ENCODE results near the gene ZNF559.
"Not testable (repeated sequence)": the region's sequence is repeated elsewhere in the genome, so short reads cannot be mapped to it uniquely, and the experiment has no call there.

Gene ZNF559

GRCh38 chr19:9323919-9324583 is at the start of gene ZNF559:
TSS of gene ZNF559 (plus strand) at chr19:9324179. CDS start at chr19:9338550, 14,371 bp downstream.
- peak; percentile 92 for FAIRE-seq

- FAIRE-seq, result not testable (repeated sequence)
Observed at GRCh38 chr19:9283485-9283884, 40.5 kb upstream of the ZNF559 start.

DNA sequence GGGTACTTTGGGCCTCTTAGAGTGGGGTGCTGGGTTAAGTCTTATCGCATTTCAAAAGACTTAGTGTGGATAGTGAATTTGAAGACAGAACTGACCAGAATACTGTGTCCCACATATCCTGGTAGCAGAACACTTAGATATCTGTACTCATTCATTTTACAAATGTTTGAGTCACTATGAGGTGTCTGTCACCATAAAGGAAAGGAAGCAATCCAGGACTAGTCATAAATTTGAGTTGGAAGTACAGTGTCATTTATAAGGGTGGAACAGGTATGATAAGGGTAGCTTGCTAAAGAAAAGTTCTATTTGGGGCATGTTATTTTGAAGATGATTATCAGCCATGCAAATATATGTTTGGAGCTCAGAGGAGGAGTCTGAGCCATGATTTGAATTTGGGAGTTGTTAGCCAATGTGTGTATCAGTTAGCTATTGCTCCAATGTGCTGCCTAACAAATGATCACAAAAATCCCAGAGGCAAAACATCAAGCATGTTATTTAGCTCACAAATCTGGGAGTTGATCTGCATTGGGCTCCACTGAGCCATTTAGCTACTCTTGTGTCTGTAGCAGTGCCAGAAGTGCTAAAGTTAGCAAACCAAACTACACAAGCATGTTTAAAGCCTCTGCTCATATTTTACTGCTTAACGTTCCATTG is 34.6 kb upstream of the ZNF559 start:
- FAIRE-seq, result no peak

- no peak for FAIRE-seq
Observed at GRCh38 chr19:9295411-9295849, 28.5 kb upstream of the ZNF559 start.

- FAIRE-seq, result no peak
Observed at GRCh38 chr19:9296336-9296735, 27.6 kb upstream of the ZNF559 start.

DNA sequence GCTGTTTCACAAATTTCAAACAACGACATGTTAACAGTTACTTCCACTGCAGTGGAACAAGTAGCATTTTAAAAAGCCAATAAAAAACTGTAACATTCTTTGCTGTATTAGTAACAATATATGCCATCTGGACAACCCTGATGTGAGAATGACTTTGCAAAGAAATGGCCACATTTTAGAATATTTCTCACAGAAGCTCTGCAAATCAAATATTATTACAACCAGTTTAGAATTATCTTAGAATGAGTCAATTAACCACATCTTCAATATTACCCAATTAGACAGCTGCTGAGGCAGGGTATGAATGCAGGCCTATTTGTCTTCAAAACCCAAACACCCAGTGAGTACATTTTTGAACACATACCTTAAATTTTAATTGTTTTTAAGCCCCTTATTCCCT is 17.5 kb upstream of the ZNF559 start:
- no peak for FAIRE-seq

DNA sequence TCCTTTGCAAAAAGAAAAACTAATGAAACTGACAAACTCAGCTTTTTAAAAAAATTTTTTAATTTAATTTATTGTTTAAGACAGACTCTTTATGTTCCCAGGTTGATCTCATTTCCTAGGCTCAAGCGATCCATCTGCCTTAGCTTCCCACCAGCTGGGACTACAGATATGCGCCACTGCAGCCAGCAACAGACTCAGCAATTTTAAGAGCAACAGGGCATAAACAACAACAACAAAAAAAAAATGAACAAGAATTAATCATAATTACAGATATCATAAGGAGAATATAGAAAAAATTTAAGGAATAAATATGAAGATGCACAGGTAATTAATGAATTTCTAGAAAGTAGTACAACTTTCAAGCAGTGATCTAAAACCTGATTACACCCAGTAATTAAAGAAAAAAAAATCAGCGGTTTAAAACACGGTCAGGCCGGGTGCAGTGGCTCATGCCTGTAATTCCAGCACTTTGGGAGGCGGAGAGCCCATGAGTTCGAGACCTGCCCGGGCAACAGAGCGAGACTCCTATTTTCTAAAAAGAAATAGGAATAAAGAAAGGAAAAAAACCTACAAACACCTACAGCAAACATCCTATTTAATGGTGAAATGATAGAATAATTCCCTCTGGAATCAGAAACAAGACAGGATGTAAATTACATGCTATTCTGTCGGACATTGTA is 15.7 kb upstream of the ZNF559 start:
- no peak for FAIRE-seq

- FAIRE-seq, result no peak
Observed at GRCh38 chr19:9309139-9309973, 14.6 kb upstream of the ZNF559 start, which contains the start of gene ZNF699. TSS of gene ZNF699 (minus strand) at chr19:9309838. CDS start at chr19:9305119, 4,719 bp downstream.

DNA sequence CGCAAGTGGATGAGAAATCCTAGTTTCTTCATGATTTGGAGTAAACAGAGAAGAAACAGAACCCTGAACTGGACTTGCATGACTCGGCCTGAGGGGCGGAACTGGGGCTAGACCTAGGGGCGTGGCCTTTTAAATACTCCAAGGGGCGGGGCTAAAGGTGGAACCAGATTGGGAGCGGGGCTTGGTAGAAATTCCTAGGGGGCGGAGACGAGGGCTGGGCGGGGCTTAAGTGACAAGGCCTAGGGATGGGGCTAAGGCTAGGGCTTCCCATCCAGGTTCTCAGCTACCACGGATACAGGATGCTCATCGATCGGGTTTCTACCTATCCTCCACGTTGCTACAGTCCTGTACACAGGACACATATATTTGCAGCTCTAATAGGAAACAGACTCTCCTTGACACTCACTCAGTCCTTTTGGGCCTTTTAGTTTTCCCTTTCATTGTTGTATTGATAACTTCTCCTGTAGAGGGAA is 14.0 kb upstream of the ZNF559 start:
- no peak for FAIRE-seq

DNA sequence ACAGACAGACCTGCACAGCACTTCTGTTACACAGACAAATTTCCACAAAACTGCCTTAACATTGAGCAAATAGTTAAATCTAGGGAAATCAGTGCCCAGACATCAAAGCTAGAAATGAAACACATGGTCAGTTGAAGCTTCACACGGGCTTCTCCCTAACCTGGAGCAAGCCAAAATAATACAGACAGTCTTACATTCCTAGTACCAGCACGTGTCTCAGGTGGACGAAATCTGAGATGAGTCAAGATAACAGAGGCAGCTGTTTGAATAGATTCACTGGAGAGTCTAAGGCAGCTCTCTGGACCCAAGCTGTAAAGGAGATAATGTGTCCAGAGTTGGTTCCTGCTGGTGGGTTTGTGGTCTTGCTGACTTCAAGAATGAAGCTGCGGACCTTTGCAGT is 10.2 kb upstream of the ZNF559 start:
- no peak for FAIRE-seq

- FAIRE-seq, result no peak
Observed at GRCh38 chr19:9321338-9321737, 2.6 kb upstream of the ZNF559 start.

- FAIRE-seq, result not testable (repeated sequence)
Observed at GRCh38 chr19:9321756-9322155, 2.2 kb upstream of the ZNF559 start.

DNA sequence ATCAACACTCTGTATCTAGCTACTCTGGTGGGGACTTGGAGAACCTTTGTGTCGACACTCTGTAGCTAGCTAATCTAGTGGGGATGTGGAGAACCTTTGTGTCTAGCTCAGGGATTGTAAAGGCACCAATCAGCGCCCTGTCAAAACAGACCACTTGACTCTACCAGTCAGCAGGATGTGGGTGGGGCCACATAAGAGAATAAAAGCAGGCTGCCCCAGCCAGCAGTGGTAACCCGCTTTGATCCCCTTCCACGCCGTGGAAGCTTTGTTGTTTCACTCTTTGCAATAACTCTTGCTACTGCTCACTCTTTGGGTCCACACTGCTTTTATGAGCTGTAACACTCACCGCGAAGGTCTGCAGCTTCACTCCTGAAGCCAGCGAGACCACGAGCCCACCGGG is 1.8 kb upstream of the ZNF559 start:
- not testable (repeated sequence) for FAIRE-seq

- peak; percentile 83 for FAIRE-seq
Observed at GRCh38 chr19:9323557-9323918, 441 bp upstream of the ZNF559 start.

GRCh38 chr19:9324584-9324962 is 594 bp downstream of the ZNF559 start:
- no peak for FAIRE-seq

GRCh38 chr19:9329999-9330398 is 6.0 kb downstream of the ZNF559 start:
- no peak for FAIRE-seq

- no peak for FAIRE-seq
Observed at GRCh38 chr19:9342610-9343304, 18.8 kb downstream of the ZNF559 start.

DNA sequence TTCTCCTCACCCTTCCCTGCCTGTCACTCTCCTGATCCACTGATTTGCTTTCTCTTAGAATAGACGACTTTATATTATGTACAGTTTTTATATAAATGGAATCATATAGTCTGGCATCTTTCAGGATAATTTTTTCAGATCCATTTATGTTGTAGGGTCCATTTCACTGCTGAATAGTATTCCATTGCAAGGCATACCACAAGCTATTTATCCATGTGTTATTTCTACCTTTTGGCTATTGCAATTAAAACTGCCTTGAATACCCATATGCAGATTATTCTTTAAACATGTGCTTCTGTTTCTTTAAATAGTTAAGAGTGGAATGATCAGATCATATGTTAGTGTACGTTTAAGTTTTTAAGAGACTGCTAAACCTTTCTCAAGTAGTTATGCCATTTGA is 21.0 kb downstream of the ZNF559 start:
- FAIRE-seq, result no peak

- no peak for FAIRE-seq
Observed at GRCh38 chr19:9348253-9348652, 24.3 kb downstream of the ZNF559 start.

DNA sequence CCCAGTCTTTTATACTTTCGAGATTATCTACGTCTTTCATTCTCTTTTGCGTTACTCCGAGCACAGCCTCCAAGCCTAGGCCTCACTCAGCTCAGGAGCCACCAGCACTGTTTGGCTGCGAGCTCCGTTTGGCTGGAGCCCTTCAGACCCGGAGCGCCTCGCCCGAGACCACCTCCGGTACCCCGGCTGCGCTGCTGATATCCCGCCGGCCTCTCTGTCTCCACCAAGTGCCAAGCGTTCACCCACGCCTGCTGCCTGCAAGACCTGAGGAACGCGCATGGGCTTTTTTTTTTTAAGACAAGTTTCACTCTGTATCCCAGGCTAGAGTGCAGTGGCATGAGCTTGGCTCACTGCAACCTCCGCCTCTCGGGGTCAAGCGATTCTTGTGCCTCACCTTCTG is 24.7 kb downstream of the ZNF559 start:
- no peak for FAIRE-seq

DNA sequence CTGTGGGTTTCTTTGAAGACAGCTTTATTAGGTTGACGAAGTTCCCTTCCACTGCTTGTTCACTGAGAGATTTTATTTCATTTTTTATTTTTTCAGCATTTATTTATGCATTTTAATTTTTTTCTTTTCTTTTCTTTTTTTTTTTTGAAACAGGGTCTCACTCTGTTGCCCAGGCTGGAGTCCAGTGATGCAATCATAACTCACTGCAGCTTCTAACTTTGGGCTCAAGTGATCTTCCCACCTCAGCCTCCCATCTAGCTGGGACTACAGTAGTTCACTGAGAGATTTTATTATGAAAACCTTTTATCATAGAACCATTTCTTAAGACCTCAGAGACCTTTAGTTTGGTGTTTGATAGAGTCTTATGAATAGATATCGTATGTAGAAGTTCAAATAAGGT is 28.5 kb downstream of the ZNF559 start:
- FAIRE-seq, result no peak

DNA sequence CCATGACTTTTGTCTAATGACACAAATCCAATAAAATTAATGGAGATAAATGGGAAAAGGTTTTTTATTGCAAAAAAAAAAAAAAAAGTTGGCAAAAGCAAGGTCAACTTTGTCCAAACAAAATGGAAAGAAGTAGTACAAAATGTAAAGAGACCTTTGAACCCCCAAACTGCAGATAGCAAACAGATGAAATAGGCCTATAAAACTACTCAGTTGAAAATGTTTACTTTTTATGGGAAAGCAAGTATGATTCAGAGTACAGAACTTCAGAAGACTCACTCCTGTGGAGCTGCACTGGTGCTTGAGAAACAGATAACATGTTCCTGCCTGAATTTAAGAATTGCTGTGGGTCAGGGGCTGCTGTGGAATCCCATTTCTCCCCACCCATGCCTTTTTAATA is 29.0 kb downstream of the ZNF559 start:
- no peak for FAIRE-seq

All from endometrium (tissue), 2 donors.